ENCODE data around the gene SLC27A6.
"Not testable (repeated sequence)": the region's sequence is repeated elsewhere in the genome, so short reads cannot be mapped to it uniquely, and the experiment has no call there.

SLC27A6 gene, protein sequence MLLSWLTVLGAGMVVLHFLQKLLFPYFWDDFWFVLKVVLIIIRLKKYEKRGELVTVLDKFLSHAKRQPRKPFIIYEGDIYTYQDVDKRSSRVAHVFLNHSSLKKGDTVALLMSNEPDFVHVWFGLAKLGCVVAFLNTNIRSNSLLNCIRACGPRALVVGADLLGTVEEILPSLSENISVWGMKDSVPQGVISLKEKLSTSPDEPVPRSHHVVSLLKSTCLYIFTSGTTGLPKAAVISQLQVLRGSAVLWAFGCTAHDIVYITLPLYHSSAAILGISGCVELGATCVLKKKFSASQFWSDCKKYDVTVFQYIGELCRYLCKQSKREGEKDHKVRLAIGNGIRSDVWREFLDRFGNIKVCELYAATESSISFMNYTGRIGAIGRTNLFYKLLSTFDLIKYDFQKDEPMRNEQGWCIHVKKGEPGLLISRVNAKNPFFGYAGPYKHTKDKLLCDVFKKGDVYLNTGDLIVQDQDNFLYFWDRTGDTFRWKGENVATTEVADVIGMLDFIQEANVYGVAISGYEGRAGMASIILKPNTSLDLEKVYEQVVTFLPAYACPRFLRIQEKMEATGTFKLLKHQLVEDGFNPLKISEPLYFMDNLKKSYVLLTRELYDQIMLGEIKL
- 0 to 0.17 reads per million in 2 donors for total RNA-seq

DNA sequence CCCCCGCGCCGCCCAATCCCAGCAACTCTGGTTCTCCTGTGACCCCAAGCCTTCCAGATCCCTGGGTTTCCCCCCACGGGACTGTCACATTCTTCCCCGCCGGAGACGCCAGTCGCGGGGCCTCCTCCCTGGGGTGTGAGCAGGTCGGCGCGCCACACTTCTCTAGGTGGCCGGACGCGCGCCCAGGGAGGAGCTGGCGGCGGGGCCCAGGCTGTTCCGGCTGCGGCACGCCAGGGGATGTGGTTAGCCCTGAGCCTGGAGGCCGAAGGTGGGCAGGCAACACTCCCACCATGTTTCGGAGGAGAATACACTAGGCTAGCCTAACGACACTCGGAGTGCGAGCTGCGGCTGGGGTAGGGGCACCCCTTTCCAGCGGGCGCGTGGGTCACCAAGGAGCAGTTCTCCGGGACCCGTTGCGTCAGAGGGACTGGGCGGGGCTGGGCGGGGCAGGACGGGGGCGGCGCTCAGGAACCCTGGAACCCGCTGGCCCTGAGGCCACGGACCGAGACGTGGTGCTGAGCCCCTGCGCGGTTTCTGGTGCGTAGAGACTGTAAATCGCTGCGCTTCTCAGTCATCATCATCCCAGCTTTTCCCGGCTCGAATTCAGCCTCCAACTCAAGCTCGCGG lies at the start of gene SLC27A6:
SLC27A6 (plus strand) TSS at position 478 of the 627 bp plus-strand sequence. CDS start 650 bp downstream, outside the sequence.
- DNase-seq = no peak

DNA sequence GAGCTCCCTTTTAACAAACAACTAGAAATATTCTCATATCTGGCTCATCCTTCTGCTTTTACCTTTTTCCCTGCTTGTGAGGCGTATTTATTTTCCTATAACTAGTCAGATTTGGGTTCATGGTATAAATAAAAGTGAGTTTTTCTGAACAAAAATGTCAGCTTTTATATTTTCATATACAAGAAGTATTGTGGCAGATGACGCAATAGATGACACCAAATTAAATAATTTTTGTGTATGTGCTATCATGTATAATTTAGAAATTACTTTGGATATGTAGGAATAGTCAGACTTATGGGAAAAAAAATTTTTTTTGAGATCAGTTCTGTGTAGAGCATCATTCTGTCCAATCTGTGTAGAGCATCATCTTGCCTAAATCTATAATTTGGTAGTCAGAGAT lies 45.7 kb upstream of the SLC27A6 start:
- no peak for DNase-seq

DNA sequence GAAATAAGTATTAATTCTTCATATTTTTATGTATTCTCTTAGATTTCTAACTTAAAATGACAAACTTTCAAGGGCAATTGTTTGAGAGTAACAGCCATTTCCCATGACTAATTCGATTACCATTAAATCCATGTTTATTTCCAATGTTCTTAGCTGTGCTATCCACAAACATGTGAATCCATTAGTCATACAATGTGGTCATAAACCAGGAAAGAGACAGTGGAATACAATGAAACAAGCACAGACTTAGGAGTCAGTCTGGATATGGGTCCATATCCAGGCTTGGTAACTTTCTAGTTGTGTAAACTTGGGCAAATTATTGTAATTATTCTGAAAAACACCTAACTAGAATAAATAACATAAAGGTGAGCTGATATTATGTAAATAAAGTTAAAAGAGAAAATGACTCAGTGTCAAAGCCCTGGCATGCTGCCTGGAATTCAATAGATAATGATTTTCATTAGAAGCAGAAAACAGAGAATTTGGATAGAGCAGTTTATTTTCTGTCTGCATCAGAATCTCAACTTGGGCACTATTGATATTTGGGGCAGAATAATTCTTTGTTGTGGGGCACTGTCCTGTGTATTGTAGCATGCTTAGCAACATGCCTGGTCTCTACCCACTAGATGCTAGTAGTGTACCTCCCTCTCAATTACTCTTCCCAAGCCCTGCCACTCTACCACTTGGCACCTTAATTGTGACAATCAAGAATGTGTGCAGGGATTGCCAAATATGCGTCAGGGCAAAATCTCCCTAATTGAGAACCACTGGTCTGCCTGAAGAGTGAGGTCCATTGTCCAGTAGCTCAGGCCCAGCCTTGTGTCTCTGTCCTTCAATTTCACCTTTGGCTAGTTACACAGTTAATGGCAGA lies 44.7 kb upstream of the SLC27A6 start:
- DNase-seq = no peak

DNA sequence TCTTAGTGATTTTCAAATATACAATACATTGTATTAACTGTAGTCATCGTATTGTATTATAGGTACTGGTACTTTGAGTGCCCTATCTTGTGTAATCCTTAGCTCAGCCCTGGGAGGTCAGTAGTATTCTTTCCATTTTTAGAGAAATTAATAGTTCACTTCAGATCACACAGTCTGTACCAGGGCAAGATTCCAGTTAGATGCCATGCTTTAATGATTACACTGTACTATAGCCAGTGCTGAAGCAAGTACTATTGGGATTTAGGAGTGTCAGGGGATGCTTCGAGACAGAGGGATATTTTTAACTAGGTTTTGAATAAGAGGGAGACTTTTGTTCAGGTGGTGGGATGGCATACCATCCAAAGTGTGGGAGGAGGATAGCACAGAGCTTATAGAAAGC lies 41.0 kb upstream of the SLC27A6 start:
- DNase-seq = no peak

DNA sequence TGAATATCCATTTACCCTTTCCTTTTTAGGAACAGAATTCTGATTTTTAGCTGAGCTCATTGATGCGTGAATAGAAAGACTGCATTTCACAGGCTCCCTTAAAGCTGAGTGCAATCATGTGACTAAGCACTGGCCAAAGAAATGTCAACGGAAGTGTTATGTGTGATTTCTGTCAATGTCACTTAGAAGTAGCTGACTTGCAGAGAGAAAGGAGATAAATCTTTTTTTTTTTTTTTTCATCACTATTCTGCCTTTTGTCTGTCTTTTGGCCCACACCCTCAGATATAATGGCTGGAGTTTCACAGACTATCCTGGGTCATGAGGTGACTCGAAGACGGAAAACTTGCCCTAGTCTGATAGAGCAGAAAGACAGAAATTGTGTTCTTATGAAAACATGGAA lies 39.3 kb upstream of the SLC27A6 start:
- no peak for DNase-seq

DNA sequence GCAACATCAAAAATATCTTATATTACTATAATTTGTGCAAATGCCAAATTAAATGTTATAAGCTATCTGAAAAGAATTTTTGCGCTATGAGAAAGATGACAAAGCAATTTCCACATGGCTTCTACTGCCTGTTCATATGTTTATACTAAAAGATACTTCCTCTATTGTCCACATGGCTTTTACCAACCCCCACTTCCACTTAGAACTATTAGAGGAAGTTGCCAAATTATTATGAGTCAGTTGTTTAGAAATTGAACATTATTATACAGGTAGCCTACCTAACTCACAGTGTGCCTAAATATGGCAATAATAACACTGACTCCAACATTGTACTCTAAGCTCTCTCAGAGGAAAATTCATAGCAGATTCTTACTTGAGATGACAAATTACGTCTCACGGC lies 37.6 kb upstream of the SLC27A6 start:
- DNase-seq = no peak

DNA sequence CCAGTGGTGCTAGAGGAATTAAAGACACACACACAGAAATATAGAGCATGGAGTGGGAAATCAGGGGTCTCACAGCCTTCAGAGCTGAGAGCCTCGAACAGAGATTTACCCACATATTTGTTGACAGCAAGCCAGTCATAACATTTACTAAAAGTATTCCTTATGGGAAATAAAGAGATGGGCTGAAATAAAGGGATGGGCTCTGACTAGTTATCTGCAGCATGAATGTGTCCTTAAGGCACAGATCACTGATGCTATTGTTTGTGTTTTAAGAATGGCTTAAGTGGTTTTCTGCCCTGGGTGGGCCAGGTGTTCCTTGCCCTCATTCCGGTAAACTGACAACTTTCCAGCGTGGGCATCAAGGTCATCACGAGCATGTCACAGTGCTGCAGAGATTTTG lies 33.1 kb upstream of the SLC27A6 start:
- DNase-seq = not testable (repeated sequence)

DNA sequence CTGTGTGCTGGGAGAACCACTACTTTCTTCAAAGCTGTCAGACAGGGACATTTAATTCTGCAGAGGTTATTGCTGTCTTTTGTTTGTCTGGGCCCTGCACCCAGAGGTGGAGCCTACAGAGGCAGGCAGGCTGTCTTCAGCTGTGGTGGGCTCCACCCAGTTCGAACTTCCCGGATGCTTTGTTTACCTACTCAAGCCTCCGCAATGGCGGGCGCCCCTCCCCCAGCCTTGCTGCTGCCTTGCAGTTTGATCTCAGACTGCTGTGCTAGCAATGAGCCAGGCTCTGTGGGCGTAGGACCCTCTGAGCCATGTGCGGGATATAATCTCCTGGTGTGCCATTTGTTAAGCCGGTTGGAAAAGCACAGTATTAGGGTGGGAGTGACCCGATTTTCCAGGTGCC lies 22.2 kb upstream of the SLC27A6 start:
- not testable (repeated sequence) for DNase-seq

DNA sequence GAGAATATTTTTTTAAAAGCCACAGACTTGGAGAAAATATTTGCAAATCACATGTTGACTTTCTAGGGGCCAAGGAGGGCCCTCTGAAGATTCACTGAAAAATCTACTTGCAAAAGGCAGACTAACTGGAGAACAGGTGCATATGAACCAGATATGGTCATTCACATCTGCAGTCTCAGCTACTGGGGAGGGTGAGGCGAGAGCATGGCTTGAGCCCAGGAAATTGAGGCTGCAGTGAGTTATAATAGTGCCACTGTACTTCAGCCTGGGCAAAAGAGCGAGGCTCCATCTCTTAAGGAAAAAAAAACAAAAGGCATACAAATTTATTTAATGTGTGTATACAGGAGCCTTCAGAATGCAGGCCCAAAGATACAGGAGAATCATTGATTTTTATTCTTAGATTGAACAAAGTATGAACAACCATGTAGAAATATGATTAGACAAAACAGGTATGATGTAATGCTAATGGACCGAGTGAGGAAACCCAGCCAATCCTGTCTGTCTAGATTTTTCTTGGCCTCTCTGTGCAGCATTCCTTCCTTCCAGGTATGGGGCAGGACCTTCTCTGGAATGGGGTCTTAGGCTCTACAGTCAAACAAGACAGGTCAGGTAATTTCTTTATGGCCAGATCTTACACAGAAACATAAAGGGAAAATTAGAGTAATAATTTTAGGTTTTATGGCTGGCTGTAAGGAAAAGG lies 15.3 kb upstream of the SLC27A6 start:
- no peak for DNase-seq

DNA sequence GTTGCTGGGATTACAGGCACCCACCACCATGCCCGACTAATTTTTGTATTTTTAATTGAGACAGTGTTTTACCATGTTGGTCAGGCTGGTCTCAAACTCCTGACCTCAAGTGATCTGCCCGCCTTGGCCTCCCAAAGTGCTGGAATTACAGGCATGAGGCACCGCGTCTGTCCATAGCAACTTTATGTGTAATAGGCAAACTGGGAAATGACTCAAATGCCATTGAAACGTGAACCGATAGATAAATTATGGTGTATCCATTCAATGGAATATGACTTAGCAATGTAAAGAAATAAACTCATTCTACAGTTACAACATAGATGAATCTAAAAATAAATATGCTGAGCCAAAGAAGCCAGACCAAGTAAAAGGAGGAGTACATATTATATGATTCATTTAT lies 14.0 kb upstream of the SLC27A6 start:
- not testable (repeated sequence) for DNase-seq

DNA sequence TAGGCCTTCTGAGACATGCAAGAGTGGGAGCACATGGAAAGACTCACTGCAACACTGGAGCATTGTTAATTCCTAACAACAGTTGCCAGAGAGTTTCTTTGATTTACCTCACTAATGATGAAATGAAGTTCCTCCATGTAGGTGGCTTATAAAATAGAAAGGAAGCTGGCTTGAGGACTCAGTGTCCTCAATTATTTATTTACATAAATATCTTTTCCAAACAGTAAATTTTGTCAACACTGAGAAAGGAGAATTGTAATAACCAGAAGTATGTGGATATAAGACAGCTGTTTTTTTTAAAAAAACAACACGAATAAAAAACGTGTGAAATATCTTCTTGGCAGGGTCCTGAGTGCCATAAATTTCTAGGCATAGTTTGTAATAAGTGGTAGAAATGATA lies 9.1 kb upstream of the SLC27A6 start:
- DNase-seq = no peak

DNA sequence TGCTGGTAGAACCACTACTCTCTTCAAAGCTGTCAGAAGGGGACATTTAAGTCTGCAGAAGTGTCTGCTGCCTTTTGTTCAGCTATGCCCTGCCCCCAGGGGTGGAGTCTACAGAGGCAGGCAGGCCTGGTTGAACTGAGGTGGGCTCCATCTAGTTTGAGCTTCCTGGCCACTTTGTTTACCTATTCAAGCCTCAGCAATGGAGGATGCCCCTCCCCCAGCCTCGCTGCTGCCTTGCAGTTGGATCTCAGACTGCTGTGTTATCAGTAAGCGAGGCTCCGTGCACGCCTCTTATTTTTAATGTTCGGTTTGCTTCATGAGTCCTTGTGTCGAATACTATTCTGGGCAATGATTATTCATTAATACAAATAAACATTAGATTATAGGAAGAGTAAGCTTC lies 3.1 kb upstream of the SLC27A6 start:
- DNase-seq = no peak

DNA sequence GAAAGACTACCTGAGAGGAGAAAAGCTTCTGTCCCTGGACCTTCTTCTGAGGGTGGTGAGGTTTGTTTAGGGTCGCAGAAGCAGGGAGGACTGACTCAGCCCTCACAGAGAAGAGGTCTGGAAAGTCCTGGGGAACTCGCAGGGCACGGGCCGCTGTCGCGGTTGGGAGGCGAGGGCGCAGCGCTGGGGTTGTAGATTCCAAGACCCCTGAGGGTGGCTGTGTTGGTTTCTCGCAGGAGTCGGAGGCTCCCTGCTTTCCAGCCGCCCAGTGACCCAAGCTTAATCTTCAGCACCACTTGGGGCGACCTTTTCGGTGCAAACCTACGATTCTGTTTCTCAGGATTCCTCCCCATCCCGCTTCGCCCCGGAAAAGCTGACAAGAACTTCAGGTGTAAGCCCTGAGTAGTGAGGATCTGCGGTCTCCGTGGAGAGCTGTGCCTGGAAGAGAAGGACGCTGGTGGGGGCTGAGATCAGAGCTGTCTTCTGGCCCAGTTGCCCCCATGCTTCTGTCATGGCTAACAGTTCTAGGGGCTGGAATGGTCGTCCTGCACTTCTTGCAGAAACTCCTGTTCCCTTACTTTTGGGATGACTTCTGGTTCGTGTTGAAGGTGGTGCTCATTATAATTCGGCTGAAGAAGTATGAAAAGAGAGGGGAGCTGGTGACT lies 482 bp downstream of the SLC27A6 start:
- DNase-seq = no peak

DNA sequence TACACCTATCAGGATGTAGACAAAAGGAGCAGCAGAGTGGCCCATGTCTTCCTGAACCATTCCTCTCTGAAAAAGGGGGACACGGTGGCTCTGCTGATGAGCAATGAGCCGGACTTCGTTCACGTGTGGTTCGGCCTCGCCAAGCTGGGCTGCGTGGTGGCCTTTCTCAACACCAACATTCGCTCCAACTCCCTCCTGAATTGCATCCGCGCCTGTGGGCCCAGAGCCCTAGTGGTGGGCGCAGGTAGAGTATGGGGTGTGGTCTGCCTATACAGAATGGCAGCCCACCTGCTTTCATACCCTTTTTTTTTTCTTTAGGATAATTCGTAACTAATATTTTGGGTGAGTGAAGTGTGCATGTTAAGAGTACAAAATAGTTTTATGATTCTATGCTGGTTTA lies 1.1 kb downstream of the SLC27A6 start:
- DNase-seq = no peak

DNA sequence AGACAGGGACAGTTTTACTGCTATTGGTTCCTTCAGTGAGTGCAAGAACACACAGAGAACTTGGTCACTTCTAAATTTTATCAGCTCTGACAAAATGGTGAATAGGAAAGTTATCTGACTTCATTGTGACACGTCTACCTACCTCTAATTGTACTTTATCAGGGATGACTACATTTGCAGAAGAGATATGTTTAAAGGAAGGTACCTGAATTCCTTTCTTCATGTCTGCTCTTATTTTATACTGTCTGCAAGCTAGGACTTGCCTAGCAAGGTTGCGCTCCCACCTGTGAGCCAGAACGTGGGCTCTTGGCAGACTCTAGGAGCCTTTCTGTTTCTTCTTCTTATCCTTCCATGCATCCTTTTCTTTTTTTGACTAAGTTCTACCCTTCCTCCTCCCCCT lies 1.6 kb downstream of the SLC27A6 start:
- no peak for DNase-seq

DNA sequence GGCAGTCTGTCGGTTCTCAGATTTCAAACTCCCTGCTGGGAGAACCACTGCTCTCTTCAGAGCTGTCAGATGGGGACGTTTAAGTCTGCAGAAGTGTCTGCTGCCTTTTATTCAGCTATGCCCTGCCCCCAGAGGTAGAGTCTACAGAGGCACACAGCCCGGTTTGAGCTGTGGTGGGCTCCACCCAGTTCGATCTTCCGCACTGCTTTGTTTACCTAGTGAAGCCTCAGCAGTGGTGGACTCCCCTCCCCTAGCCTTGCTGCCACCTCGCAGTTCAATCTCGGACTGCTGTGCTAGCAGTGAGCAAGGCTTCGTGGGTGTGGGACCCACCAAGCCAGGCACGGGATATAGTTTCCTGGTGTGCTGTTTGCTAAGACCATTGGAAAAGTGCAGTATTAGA lies 8.0 kb downstream of the SLC27A6 start:
- DNase-seq = no peak

DNA sequence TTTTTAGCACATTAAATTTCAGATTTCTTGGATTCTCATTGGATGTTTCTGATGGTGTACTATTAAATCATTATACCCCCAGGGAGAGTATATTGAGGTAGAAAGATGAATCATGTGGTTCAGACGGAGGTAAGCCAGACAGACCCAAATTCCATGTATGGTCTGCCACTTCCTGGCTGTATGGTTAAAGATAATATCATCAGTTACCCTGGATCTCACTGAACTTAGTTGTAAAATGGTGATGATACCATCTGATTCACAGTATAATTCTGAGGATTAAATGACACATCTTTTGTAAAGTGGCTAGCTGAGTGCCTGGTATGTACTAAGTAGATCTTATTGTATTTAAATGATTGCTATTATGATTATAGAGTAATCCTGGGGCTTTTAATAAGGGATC lies 9.3 kb downstream of the SLC27A6 start:
- no peak for DNase-seq

DNA sequence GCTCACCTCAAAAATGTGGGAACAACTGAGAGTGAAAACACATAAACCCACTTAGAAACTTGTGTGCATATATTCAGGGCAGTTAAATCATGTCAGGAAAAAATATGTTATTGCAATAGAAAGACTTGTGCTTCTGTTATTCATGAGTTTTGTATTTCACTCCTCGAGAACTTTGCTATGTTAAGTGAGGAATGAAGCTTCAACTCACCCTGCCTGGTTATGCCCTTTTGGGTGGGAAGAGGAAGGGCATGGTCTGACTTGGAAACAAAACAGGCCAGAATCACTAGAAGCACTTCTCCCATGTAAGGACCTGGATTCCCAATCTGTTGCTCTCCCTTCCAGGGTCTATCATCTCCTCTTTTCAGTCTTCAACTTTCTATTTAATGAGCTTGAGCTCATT lies 14.5 kb downstream of the SLC27A6 start:
- DNase-seq = no peak

DNA sequence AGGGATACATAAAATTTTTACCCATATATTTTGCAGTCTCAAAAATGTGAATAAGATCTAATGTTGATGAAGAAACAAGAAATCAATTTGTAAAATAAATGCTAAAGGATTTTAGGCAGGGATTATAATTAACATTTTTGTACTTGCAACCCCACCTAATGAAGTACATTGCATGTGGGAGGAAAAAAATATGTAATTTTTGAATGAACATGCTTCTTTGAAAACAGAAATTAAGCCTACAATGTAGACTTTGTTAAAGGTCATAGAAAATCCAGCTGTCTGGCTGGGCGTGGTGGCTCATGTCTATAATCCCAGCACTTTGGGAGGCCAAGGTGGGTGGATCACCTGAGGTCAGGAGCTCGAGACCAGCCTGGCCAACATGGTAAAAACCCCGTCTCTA lies 15.6 kb downstream of the SLC27A6 start:
- DNase-seq = no peak

DNA sequence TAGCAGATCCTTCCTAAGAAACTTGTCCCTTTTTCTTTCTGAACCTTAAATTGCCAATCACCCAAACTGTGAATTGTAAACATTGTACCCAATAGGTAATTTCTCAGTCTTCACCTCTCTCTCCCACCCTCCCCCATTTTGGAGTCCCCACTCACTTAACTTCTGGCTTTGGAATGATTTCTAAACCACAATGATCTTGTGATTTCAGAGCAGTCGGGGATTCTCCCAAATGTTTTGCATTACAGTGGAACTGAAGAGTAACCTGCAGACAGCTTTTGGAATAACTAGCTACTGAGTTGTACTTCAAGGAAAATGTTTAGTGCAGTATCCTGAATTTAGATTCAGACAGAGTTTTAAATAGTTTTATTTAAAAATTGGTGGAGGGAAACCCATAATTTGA lies 19.2 kb downstream of the SLC27A6 start:
- DNase-seq = no peak

DNA sequence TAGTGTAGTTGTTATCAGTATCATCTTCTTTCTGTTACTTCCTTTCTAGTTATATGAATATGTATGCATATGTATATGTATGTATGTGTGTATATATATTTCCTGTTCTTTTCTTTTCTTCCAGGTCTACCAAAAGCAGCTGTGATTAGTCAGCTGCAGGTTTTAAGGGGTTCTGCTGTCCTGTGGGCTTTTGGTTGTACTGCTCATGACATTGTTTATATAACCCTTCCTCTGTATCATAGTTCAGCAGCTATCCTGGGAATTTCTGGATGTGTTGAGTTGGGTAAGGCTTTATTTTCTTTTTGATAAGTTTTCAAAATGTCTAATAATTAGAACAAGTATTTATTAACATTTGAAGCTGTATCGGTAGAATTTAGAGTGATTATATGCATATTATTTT lies 23.2 kb downstream of the SLC27A6 start:
- DNase-seq = no peak
